SU-DHL-6 (cell line): ENCODE measurements around the gene CTDP1.

Experiments used
- EZH2phosphoT487 ChIP-seq: fragments of 200-600 bp; sonication (generic), shearing (Covaris generic); conservative IDR thresholded peaks from 2 replicates; pipeline ENCODE4 v1.6.1; 2018; ENCODE audit warnings: mild to moderate bottlenecking, antibody characterized with exemption, low read length, moderate library complexity, mixed read lengths
- TF ChIP-seq, protein P1 (sequence below): fragments of 200-600 bp; sonication (generic); IDR thresholded peaks from one replicate; pipeline ENCODE4 v1.5.1; 2017; ENCODE audit warnings: antibody characterized with exemption, mild to moderate bottlenecking, low read length, moderate library complexity; ENCODE audit not compliant: insufficient read depth, poor library complexity, severe bottlenecking

GRCh38 chr18:79738041-79738461, 58.4 kb downstream of the CTDP1 start:
- TF ChIP-seq, protein P1, sequence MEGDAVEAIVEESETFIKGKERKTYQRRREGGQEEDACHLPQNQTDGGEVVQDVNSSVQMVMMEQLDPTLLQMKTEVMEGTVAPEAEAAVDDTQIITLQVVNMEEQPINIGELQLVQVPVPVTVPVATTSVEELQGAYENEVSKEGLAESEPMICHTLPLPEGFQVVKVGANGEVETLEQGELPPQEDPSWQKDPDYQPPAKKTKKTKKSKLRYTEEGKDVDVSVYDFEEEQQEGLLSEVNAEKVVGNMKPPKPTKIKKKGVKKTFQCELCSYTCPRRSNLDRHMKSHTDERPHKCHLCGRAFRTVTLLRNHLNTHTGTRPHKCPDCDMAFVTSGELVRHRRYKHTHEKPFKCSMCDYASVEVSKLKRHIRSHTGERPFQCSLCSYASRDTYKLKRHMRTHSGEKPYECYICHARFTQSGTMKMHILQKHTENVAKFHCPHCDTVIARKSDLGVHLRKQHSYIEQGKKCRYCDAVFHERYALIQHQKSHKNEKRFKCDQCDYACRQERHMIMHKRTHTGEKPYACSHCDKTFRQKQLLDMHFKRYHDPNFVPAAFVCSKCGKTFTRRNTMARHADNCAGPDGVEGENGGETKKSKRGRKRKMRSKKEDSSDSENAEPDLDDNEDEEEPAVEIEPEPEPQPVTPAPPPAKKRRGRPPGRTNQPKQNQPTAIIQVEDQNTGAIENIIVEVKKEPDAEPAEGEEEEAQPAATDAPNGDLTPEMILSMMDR: no peak
- TF ChIP-seq EZH2phosphoT487: no peak
